WTC11 (cell line): ENCODE data around the gene OR2AT4.
"Not testable (repeated sequence)": the region's sequence is repeated elsewhere in the genome, so short reads cannot be mapped to it uniquely, and the experiment has no call there.

Source experiments
- AFF4 ChIP-seq: sonication (generic); formaldehyde crosslinking; IDR thresholded peaks from 2 replicates; pipeline ENCODE4 v1.8.1; 2023; ENCODE audit warnings: mild to moderate bottlenecking, missing genetic modification reagents, borderline replicate concordance
- CDX4 ChIP-seq: fragments of 250-450 bp; sonication (Bioruptor Pico); IDR thresholded peaks from 2 replicates; pipeline ENCODE4 v1.9.0; 2021; ENCODE audit warnings: moderate library complexity, mild to moderate bottlenecking, inconsistent platforms, borderline replicate concordance
- CTCF ChIP-seq: fragments of 200-600 bp; IDR thresholded peaks from 2 replicates; pipeline ENCODE4 v1.8.0; 2022; ENCODE audit warnings: antibody characterized with exemption
- FOXK1 ChIP-seq: sonication (generic); formaldehyde crosslinking; IDR thresholded peaks from 2 replicates; pipeline ENCODE4 v1.8.0; 2022; ENCODE audit warnings: mild to moderate bottlenecking, moderate library complexity, missing genetic modification reagents
- FOXP1 ChIP-seq: sonication (generic); formaldehyde crosslinking; IDR thresholded peaks from 2 replicates; pipeline ENCODE4 v1.8.0; 2022; ENCODE audit warnings: missing genetic modification reagents, mild to moderate bottlenecking, moderate library complexity, borderline replicate concordance
- NFYB ChIP-seq: sonication (generic); formaldehyde crosslinking; conservative IDR thresholded peaks from 2 replicates; pipeline ENCODE4 v1.8.0; 2022; ENCODE audit warnings: low read depth, missing genetic modification reagents
- SOX15 ChIP-seq: fragments of 250-450 bp; sonication (Bioruptor Pico); IDR thresholded peaks from 2 replicates; pipeline ENCODE4 v1.9.0; 2021; ENCODE audit warnings: mild to moderate bottlenecking
- ZNF121 ChIP-seq: sonication (generic); formaldehyde crosslinking; IDR thresholded peaks from 2 replicates; pipeline ENCODE4 v1.8.0; 2023; ENCODE audit warnings: missing genetic modification reagents
- ZNF416 ChIP-seq: fragments of 250-450 bp; sonication (Bioruptor Pico); IDR thresholded peaks from 2 replicates; pipeline ENCODE4 v1.9.0; 2021; ENCODE audit warnings: mild to moderate bottlenecking, inconsistent platforms
- ZNF423 ChIP-seq: fragments of 250-450 bp; sonication (Bioruptor Pico); IDR thresholded peaks from 2 replicates; pipeline ENCODE4 v2.1.2; 2022; ENCODE audit warnings: mild to moderate bottlenecking, moderate library complexity

- not testable (repeated sequence) for TF ChIP-seq CTCF; ZNF121 (CRISPR knock-in tag); ZNF423 (CRISPR knock-in tag); ZNF416 (CRISPR knock-in tag); SOX15 (CRISPR knock-in tag); FOXP1 (CRISPR knock-in tag); NFYB (CRISPR knock-in tag); AFF4 (CRISPR knock-in tag); FOXK1 (CRISPR knock-in tag); CDX4
These were observed 50.0 kb downstream of the OR2AT4 start for GRCh38 chr11:75046668-75047067.
